ENCODE measurements around the gene RBPJL.

The RBPJL gene

GRCh38 chr20:45362804-45363610 lies 56.4 kb downstream of the RBPJL start, which contains the start of gene SYS1:
SYS1 (plus strand) TSS chr20:45363156; CDS start chr20:45363532, 376 bp downstream.
- DNase-seq: peak; percentile 98 to 99 (median 98)

- peak in 2 of 4 experiments; percentile 22 to 31 for DNase-seq
These were observed 57.2 kb downstream of the RBPJL start for GRCh38 chr20:45363611-45364492.

- DNase-seq: no peak
These were observed 58.9 kb downstream of the RBPJL start for GRCh38 chr20:45365444-45365970.

- DNase-seq: no peak
These were observed 59.6 kb downstream of the RBPJL start for GRCh38 chr20:45366192-45366591.

GRCh38 chr20:45366631-45367030 lies 60.0 kb downstream of the RBPJL start:
- DNase-seq: no peak

- DNase-seq: no peak
These were observed 60.5 kb downstream of the RBPJL start for GRCh38 chr20:45367126-45367525.
